C1 segment of cervical spinal cord (tissue), 14 donors: ENCODE data around the gene ZNF407.

Source experiments
- DNase-seq, 14 donors: peaks; one replicate each; lab custom pipeline; 2025; lab: John Stamatoyannopoulos, UW

ZNF407 gene

GRCh38 chr18:74728586-74728985, 130.9 kb downstream of the ZNF407 start:
- no peak for DNase-seq

- no peak for DNase-seq
Measured at GRCh38 chr18:74731097-74731496, 133.4 kb downstream of the ZNF407 start.

DNA sequence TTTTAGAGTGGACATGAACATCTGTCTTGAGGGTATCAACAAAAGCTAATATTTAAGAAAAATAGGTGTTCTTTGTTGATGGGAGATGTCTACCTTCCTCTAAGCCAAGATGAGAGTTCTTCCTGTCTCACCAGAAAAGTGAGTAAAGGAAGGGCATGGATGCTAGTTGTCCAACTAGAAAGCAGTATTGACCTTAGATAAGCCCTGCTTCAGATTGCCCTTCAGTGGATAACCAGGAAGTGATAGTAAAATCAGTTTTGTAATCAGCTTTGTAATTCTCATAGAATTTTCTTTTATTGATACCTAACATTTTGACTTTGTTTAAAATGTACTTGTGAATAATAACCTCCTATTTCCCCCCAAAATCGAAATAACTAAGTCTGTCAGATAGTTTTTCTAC, 134.7 kb downstream of the ZNF407 start:
- no peak for DNase-seq

DNA sequence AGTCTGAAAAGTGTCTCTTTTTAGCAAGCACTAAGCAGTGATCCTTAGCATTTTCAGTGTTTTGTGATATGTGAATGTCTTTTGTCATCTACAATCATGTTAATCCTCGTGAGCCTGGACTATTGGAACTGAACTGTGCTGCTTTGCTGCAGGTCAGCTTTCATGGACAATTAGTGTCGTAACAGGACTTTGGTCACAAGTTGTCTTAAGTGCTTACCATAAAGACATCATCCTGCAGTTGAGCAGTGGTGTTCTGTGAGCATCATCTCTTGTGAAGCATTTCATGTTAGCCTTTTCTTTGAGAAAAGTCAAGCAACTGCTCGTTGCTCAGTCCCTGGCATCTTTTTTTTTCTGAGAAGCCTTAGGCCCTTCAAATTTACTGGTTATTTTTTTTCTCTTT, 135.9 kb downstream of the ZNF407 start:
- no peak for DNase-seq

- DNase-seq: no peak
Measured at GRCh38 chr18:74734013-74734444, 136.4 kb downstream of the ZNF407 start.

DNA sequence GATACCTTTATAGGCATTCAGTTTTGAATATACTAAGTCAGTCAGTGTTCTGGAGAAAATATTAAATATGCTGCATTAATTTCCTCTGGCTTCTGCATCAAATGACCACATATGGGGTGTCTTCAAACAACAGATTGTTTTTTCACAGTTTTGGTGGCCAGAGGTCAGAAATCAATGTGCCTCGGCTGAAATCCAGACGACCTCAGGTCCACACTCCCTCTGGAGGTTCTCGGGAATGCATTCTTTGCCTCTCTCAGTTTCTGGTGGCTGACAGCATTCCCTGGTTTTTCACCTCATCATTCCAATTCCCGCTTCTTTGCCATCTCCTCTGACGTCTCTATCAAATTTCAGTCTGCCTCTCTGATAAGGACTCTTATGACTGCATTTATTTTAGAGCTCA, 142.3 kb downstream of the ZNF407 start:
- DNase-seq: no peak

GRCh38 chr18:74742573-74743243, 145.0 kb downstream of the ZNF407 start:
- no peak for DNase-seq

DNA sequence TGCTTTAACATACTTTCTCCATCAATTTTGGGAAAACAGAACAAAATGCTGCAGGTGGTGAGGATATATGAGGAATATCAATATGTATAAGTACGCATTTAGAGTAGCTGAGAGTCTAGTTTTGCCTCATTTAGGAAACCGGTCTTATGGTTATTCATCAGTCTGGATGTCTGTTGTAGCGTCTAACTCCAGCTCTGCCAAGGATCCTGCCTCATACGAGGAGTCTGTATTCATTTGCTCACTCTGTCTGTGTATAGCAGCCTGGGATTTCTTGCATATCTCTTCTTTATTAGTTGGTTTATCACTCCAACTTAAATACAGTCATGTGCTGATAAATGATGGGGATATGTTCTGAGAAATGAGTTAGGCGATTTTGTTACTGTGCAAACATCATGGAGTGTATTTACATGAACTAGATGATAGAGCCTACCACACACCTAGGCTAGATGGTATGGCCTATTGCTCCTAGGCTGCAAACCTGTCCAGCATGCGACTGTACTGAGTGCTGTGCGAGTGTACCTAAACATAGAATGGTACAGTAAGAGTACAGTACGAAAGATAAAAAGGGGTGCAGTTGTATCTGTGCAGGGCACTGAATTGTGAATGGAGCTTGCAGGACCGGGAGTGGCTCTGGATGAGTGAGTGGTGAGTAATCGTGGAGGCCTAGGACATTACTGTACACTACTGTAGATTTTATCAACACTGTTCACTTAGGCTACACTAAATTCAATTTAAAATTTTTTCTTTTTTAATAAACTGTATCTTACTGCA, 148.1 kb downstream of the ZNF407 start:
- DNase-seq: no peak

DNA sequence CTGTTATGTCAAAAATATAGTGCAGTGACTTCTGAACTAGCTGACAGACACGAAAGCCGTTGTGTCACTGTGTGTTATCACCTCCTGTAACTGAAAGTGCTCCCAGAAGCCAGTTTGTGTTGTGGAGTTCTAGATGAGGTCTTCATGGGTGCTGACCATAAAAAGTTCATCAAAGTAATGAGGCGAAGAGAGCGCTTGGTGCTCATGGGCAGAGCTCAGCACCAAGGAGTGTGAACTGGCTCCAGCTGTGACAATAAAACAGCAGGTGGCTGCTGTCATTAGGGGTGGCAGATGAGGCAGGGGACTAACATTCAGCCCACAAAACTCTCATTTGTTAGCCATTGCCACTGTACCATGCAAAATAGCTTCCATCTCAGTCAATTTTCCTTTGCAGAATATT, 151.1 kb downstream of the ZNF407 start:
- DNase-seq: no peak

DNA sequence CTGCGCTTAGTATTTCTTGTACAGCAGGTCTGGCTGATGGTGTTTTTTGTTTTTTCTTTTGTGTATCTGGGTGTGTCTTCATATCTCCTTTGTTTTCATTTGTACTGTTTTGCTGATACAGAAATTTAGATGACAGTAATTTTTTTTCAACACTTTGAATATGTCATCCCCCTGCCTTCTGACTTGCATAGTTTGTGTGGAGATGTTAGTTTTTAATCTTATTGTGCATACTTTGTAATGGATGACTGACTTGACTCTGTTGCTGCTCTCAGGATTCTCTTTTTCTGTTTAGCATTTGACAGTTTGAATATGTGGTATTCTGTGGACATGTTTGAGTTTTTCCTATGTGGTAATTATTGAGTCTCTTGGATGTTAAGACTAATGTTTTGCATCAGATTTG, 161.3 kb downstream of the ZNF407 start:
- DNase-seq: no peak

GRCh38 chr18:74760026-74760425, 162.4 kb downstream of the ZNF407 start:
- no peak for DNase-seq

GRCh38 chr18:74760436-74760835, 162.8 kb downstream of the ZNF407 start:
- DNase-seq: no peak

DNA sequence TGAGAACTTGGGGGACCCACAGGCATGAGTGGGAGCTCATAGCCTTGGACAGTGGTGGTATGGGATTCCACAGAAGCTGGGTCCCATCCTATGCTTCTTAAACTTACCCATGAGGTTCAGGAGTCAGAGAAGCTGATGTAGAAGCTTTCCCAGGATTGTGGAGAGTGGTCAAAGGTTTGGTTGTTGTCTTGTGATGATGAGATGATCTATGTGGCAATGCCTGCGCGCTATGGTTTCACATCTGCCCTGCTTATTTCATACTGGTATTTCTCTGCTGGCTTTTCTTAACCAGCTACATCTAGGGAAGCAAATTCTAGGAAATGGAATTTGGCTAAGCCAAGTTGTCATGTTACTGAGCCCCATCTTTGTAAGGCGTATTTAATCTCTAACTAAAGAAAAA, 168.6 kb downstream of the ZNF407 start:
- DNase-seq: no peak

- no peak for DNase-seq
Measured at GRCh38 chr18:74768096-74768495, 170.4 kb downstream of the ZNF407 start.

DNA sequence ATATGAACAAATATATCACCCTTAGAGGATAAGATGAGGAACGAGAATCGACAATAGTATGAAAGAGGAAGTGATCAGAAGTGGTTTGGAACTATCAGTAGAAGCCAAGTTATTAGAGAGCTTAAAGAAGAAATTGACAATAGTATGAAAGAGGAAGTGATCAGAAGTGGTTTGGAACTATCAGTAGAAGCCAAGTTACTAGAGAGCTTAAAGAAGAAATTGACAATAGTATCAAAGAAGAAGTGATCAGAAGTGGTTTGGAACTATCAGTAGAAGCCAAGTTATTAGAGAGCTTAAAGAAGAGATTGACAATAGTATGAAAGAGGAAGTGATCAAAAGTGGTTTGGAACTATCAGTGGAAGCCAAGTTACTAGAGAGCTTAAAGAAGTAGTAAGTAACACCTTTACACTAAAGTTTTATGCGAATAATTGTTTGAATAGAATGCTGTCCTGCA, 175.5 kb downstream of the ZNF407 start:
- no peak for DNase-seq

- no peak for DNase-seq
Measured at GRCh38 chr18:74774486-74774885, 176.8 kb downstream of the ZNF407 start.

GRCh38 chr18:74775239-74775638, 177.6 kb downstream of the ZNF407 start:
- DNase-seq: no peak

- DNase-seq: no peak
Measured at GRCh38 chr18:74778191-74778847, 180.6 kb downstream of the ZNF407 start.

- DNase-seq: no peak
Measured at GRCh38 chr18:74784752-74785151, 187.1 kb downstream of the ZNF407 start.

GRCh38 chr18:74785632-74786031, 188.0 kb downstream of the ZNF407 start:
- DNase-seq: no peak

DNA sequence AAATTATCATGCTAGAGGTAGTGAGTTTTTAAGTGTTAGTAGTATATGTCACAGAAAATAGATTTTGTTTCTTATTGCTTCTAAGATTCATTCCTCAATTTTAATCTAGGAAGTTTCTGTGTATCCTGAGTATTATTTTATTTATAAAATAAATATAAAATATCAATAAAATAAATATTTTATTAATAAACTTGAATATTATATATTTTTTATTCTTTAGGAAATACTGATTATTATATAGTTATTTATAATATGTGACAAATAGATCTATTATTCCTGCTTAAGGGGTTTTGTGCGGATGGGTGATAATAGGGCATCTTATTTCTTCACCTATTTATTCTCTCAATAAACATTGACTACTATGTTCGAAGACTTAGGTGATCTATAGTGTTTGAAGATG, 191.0 kb downstream of the ZNF407 start:
- no peak for DNase-seq

DNA sequence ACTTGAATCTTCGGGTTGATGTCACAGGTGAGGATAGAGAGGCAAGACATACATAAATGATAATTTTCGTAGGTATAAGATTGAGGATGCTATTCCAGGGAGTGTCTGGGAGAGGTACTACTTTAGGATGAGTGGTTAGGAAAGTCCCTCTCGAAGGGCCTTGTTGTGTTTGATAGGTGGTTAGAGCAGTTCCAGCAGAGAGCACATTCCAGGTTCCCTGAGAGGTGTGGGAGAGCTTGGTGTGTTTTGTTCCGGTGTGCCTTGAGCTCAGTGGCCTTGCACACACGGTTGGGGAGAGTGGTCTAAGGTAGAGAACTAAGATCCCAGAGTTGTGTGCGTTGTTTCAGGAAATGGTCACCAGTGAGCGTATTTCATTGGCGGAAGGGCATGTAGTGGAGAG, 191.4 kb downstream of the ZNF407 start:
- no peak for DNase-seq

DNA sequence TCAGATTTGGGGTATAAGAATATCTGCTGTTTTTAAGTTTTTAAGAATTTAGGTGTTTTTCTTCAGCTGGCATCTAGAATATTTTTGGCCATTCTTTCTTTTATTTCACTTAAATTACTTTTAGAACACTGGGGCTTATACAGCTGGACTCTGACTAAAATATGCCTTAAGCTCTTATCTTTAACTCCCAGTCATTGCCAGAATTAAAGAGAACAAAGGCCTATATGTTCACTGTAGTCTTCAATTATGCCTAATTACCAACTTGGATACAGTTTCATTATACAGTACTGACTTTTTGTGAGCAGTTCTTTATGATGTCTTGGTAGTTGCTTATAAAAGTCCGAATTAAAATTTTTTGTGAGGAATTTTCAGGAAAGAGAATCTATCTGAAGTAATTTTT, 192.8 kb downstream of the ZNF407 start:
- no peak for DNase-seq
